Ascending aorta (tissue), 2 donors: ENCODE measurements around the gene LNPK. TPM values are rescaled to one million over a fixed set of nuclear protein-coding genes. Genes with fewer than 3 reads are reported as not detected.

Source experiments
- DNase-seq, 2 donors: peaks; one replicate each; pipeline ENCODE4 v3.0.0-alpha.2; 2019; ENCODE audit warnings: low spot score in 2 of 2
- H3K27ac ChIP-seq, 2 donors: fragments of 200-600 bp; sonication (generic); one replicate each; pipeline ENCODE4 v1.5.1; 2016 to 2017; ENCODE audit warnings: mild to moderate bottlenecking in 1 of 2
- H3K27me3 ChIP-seq: fragments of 200-600 bp; sonication (generic); one replicate; pipeline ENCODE4 v1.5.1; 2017
- H3K36me3 ChIP-seq, 2 donors: fragments of 200-600 bp; sonication (generic); one replicate each; pipeline ENCODE4 v1.5.1; 2016
- H3K4me1 ChIP-seq, 2 donors: fragments of 200-600 bp; sonication (generic); one replicate each; pipeline ENCODE4 v1.5.1; 2016 to 2017; ENCODE audit warnings: mild to moderate bottlenecking in 1 of 2
- H3K4me3 ChIP-seq, 2 donors: fragments of 200-600 bp; sonication (generic); one replicate each; pipeline ENCODE4 v1.5.1; 2016 to 2017; ENCODE audit warnings: mild to moderate bottlenecking in 1 of 2
- H3K9me3 ChIP-seq, 2 donors: fragments of 200-600 bp; sonication (generic); one replicate each; pipeline ENCODE4 v1.5.1; 2016
- CTCF ChIP-seq, 3 experiments: fragments of 200-600 bp in 2 of 3; fragments of 450-650 bp in 1 of 3; sonication (generic) in 2 of 3; IDR thresholded peaks; one replicate each; pipeline ENCODE4 v1.5.1; 2016 to 2019; ENCODE audit warnings: antibody characterized with exemption in 3 of 3, mild to moderate bottlenecking in 1 of 3, moderate library complexity in 1 of 3
- intact Hi-C: fragments of 100-400 bp; cut with DNase I; formaldehyde crosslinking; loops from one replicate; pipeline ENCODE4 v1.15.1; 2023
- total RNA-seq: library from RNA; depleted of rRNA; stranded (reverse); fragments of >200 nt; gene quantifications from one replicate; pipeline ENCODE4 v1.1.0, GENCODE V29; 2016

The LNPK gene
- total RNA-seq, 1 donor from 2014 or later, result 7.1 TPM

GRCh38 chr2:175874291-175874690, 127.8 kb downstream of the LNPK start:
- Histone ChIP-seq H3K36me3 (no peaks in the 10 kb centered on the region), H3K4me3 (no peak overlapping the region), H3K27ac (peak overlapping the region; percentile 41 to 76), H3K9me3 (no peaks in the 10 kb centered on the region), H3K27me3 (no peaks in the 10 kb centered on the region), H3K4me1 (peaks cover 4 to 33% of the 10 kb centered on the region in 2 donors)
- TF ChIP-seq CTCF (IDR thresholded peaks at IDR 0.05), result no peak
- intact Hi-C loops, result loop anchor here (10.0 kb wide), 1 partner anchor 709 kb away; the partner anchor contains the start of gene ATF2
- no peak for DNase-seq

Other genes starting within 250 kb of the LNPK start
- gene EVX2, start 81.7 kb upstream of the LNPK start, total RNA-seq, result not detected
- gene HOXD13, start 90.5 kb upstream of the LNPK start, total RNA-seq, result not detected
- not detected for gene HOXD12, start 97.5 kb upstream of the LNPK start, total RNA-seq
- gene HOXD11, start 105.0 kb upstream of the LNPK start, total RNA-seq, result not detected
- not detected for gene HOXD10, start 114.5 kb upstream of the LNPK start, total RNA-seq
- gene HOXD9, start 120.5 kb upstream of the LNPK start, total RNA-seq, result not detected
- 19.8 TPM for gene HOXD8, start 127.4 kb upstream of the LNPK start, total RNA-seq
- 13.6 TPM for gene HOXD4, start 149.3 kb upstream of the LNPK start, total RNA-seq
- 8.6 TPM for gene HOXD3, start 155.0 kb upstream of the LNPK start, total RNA-seq
- gene HOXD1, start 186.4 kb upstream of the LNPK start, total RNA-seq, result 9.8 TPM